ENCODE results near the gene ZBTB40.

Gene ZBTB40

GRCh38 chr1:22451702-22452480 lies at the start of gene ZBTB40:
Gene ZBTB40, plus strand, starts transcription at chr1:22451851. Its CDS starts 38,098 bp downstream, at chr1:22489949.
- peak; percentile 89 for DNase-seq

GRCh38 chr1:22402356-22403053 lies 49.1 kb upstream of the ZBTB40 start:
- no peak for DNase-seq

GRCh38 chr1:22404486-22404885 lies 47.2 kb upstream of the ZBTB40 start:
- DNase-seq = no peak

GRCh38 chr1:22406722-22407495 lies 44.7 kb upstream of the ZBTB40 start:
- DNase-seq = no peak

- no peak for DNase-seq
Observed at GRCh38 chr1:22408230-22408629, 43.4 kb upstream of the ZBTB40 start.

GRCh38 chr1:22410401-22410800 lies 41.2 kb upstream of the ZBTB40 start:
- no peak for DNase-seq

GRCh38 chr1:22410928-22411495 lies 40.6 kb upstream of the ZBTB40 start:
- no peak for DNase-seq

- DNase-seq = no peak
Observed at GRCh38 chr1:22411589-22411988, 40.1 kb upstream of the ZBTB40 start.

- DNase-seq = no peak
Observed at GRCh38 chr1:22412932-22413727, 38.5 kb upstream of the ZBTB40 start.

GRCh38 chr1:22413799-22414198 lies 37.9 kb upstream of the ZBTB40 start:
- DNase-seq = no peak

GRCh38 chr1:22414244-22414751 lies 37.4 kb upstream of the ZBTB40 start:
- DNase-seq = no peak

- no peak for DNase-seq
Observed at GRCh38 chr1:22415489-22415888, 36.2 kb upstream of the ZBTB40 start.

- no peak for DNase-seq
Observed at GRCh38 chr1:22416555-22417454, 34.8 kb upstream of the ZBTB40 start.

- no peak for DNase-seq
Observed at GRCh38 chr1:22417466-22417865, 34.2 kb upstream of the ZBTB40 start.

- DNase-seq = no peak
Observed at GRCh38 chr1:22418312-22418711, 33.3 kb upstream of the ZBTB40 start.

GRCh38 chr1:22418933-22419382 lies 32.7 kb upstream of the ZBTB40 start:
- DNase-seq = no peak

- DNase-seq = no peak
Observed at GRCh38 chr1:22420455-22421053, 31.1 kb upstream of the ZBTB40 start.

- DNase-seq = no peak
Observed at GRCh38 chr1:22426781-22427180, 24.9 kb upstream of the ZBTB40 start.

GRCh38 chr1:22428672-22429071 lies 23.0 kb upstream of the ZBTB40 start:
- no peak for DNase-seq

GRCh38 chr1:22431965-22432364 lies 19.7 kb upstream of the ZBTB40 start:
- DNase-seq = no peak

- DNase-seq = no peak
Observed at GRCh38 chr1:22434717-22435116, 16.9 kb upstream of the ZBTB40 start.
